Peyer's patch (tissue), 4 donors: ENCODE data around the gene EPHA6.

Experiments
- CTCF ChIP-seq, 6 experiments: fragments of 450-650 bp in 4 of 6; fragments of 200-600 bp in 2 of 6; sonication (generic) in 1 of 6; IDR thresholded peaks; one replicate each; pipeline ENCODE4 v1.5.1; 2017 to 2019; ENCODE audit warnings: antibody characterized with exemption in 6 of 6, mild to moderate bottlenecking in 3 of 6, moderate library complexity in 1 of 6
- POLR2A ChIP-seq, 2 donors: fragments of 450-650 bp; IDR thresholded peaks; one replicate each; pipeline ENCODE4 v1.5.1; 2017; ENCODE audit warnings: antibody characterized with exemption in 2 of 2, mild to moderate bottlenecking in 2 of 2, moderate library complexity in 2 of 2

DNA sequence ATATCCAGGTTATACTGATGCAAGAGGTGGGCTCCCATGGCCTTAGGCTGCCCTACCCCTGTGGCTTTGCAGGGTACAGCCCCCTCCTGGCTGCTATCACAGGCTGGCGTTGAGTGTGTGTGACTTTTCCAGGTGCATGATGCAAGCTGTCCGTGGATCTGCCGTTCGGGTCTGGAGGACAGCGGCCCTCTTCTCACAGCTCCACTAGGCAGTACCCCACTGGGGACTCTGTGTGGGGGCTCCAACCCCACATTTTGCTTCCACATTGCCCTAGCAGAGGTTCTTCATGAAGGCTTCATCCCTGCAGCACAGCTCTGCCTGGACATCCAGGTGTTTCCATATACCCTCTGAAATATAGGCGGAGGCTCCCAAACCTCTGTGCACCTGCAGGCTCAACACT, 610.6 kb downstream of the EPHA6 start:
- TF ChIP-seq CTCF (IDR thresholded peaks at IDR 0.05) (no peak), POLR2A (IDR thresholded peaks at IDR 0.05) (no peak)
